SK-N-SH treated with all-trans-retinoic acid at 6 μM for 48 hours (cell line): ENCODE measurements around the gene PPP2R1B.

Experiments
- ATAC-seq: fragments of 200-7000 bp; cut with Tn5 transposase; 3 replicates; pipeline ENCODE4 v1.9.1; 2020; ENCODE audit warnings: mild to moderate bottlenecking, moderate library complexity
- ARNTL ChIP-seq: fragments of 450-650 bp; formaldehyde crosslinking; IDR thresholded peaks from 2 replicates; pipeline ENCODE4 v1.5.0; 2020; ENCODE audit warnings: low read depth, mild to moderate bottlenecking, moderate library complexity, borderline replicate concordance
- BACH2 ChIP-seq: fragments of 250-450 bp; sonication (Bioruptor Pico); IDR thresholded peaks from 2 replicates; pipeline ENCODE4 v1.9.0; 2021; ENCODE audit warnings: mild to moderate bottlenecking, borderline replicate concordance
- CSDC2 ChIP-seq: fragments of 250-450 bp; sonication (Bioruptor Pico); IDR thresholded peaks from 2 replicates; pipeline ENCODE4 v1.5.0; 2020; ENCODE audit warnings: mild to moderate bottlenecking, moderate library complexity
- CSRNP3 ChIP-seq: fragments of 250-450 bp; sonication (Bioruptor Pico); IDR thresholded peaks from 2 replicates; pipeline ENCODE4 v1.5.1; 2021; ENCODE audit warnings: mild to moderate bottlenecking, moderate library complexity
- ESRRG ChIP-seq: fragments of 250-450 bp; sonication (Bioruptor Pico); IDR thresholded peaks from 2 replicates; pipeline ENCODE4 v1.6.1; 2021; ENCODE audit warnings: mild to moderate bottlenecking
- GLIS3 ChIP-seq: fragments of 250-450 bp; sonication (Bioruptor Pico); IDR thresholded peaks from 2 replicates; pipeline ENCODE4 v1.5.0; 2020; ENCODE audit warnings: mild to moderate bottlenecking, moderate library complexity
- ISL1 ChIP-seq: fragments of 250-450 bp; sonication (Bioruptor Pico); IDR thresholded peaks from 2 replicates; pipeline ENCODE4 v2.1.2; 2022; ENCODE audit warnings: mild to moderate bottlenecking, moderate library complexity
- OSR1 ChIP-seq: fragments of 250-450 bp; sonication (Bioruptor Pico); IDR thresholded peaks from 2 replicates; pipeline ENCODE4 v1.8.0; 2022; ENCODE audit warnings: moderate library complexity, mild to moderate bottlenecking, inconsistent platforms
- POU6F1 ChIP-seq: fragments of 250-450 bp; sonication (Bioruptor Pico); IDR thresholded peaks from 2 replicates; pipeline ENCODE4 v1.8.0; 2021; ENCODE audit warnings: low read depth, mild to moderate bottlenecking, moderate library complexity, borderline replicate concordance
- PPARA ChIP-seq: fragments of 250-450 bp; sonication (Bioruptor Pico); IDR thresholded peaks from 2 replicates; pipeline ENCODE4 v1.5.0; 2020; ENCODE audit warnings: mild to moderate bottlenecking, borderline replicate concordance
- RARB ChIP-seq: fragments of 250-450 bp; sonication (Bioruptor Pico); IDR thresholded peaks from 2 replicates; pipeline ENCODE4 v1.8.0; 2021; ENCODE audit warnings: mild to moderate bottlenecking, moderate library complexity
- SNAI2 ChIP-seq: fragments of 250-450 bp; sonication (Bioruptor Pico); IDR thresholded peaks from 2 replicates; pipeline ENCODE4 v1.5.0; 2020; ENCODE audit warnings: mild to moderate bottlenecking, moderate library complexity
- TCF4 ChIP-seq: fragments of 250-450 bp; sonication (Bioruptor Pico); IDR thresholded peaks from 2 replicates; pipeline ENCODE4 v1.8.0; 2021; ENCODE audit warnings: mild to moderate bottlenecking, moderate library complexity, borderline replicate concordance
- TOX ChIP-seq: fragments of 250-450 bp; sonication (Bioruptor Pico); IDR thresholded peaks from 2 replicates; pipeline ENCODE4 v1.8.0; 2021; ENCODE audit warnings: mild to moderate bottlenecking, moderate library complexity, borderline replicate concordance
- TSHZ2 ChIP-seq: fragments of 250-450 bp; sonication (Bioruptor Pico); IDR thresholded peaks from 2 replicates; pipeline ENCODE4 v1.5.0; 2020; ENCODE audit warnings: mild to moderate bottlenecking, moderate library complexity
- ZC3H10 ChIP-seq: fragments of 250-450 bp; sonication (Bioruptor Pico); IDR thresholded peaks from 2 replicates; pipeline ENCODE4 v1.5.1; 2021; ENCODE audit warnings: mild to moderate bottlenecking, moderate library complexity
- ZFP3 ChIP-seq: fragments of 250-450 bp; sonication (Bioruptor Pico); IDR thresholded peaks from 2 replicates; pipeline ENCODE4 v1.5.0; 2020; ENCODE audit warnings: mild to moderate bottlenecking, moderate library complexity
- ZFP30 ChIP-seq: fragments of 450-650 bp; formaldehyde crosslinking; IDR thresholded peaks from 2 replicates; pipeline ENCODE4 v1.5.0; 2022; ENCODE audit warnings: mild to moderate bottlenecking, moderate library complexity
- ZNF565 ChIP-seq: fragments of 450-650 bp; formaldehyde crosslinking; conservative IDR thresholded peaks from 2 replicates; pipeline ENCODE4 v1.5.0; 2020; ENCODE audit warnings: low read depth, mild to moderate bottlenecking, moderate library complexity
- ZNF70 ChIP-seq: fragments of 450-650 bp; formaldehyde crosslinking; IDR thresholded peaks from 2 replicates; pipeline ENCODE4 v1.5.0; 2020; ENCODE audit warnings: mild to moderate bottlenecking, moderate library complexity
- ZNF8 ChIP-seq: fragments of 450-650 bp; formaldehyde crosslinking; IDR thresholded peaks from 2 replicates; pipeline ENCODE4 v1.5.0; 2020; ENCODE audit warnings: mild to moderate bottlenecking, moderate library complexity

Gene PPP2R1B

GRCh38 chr11:111698852-111699559 is 67.2 kb downstream of the PPP2R1B start:
- TF ChIP-seq SNAI2 (CRISPR knock-in tag) (no peak), ZNF8 (CRISPR knock-in tag) (no peak), POU6F1 (CRISPR knock-in tag) (no peak), RARB (CRISPR knock-in tag) (no peak), TCF4 (CRISPR knock-in tag) (no peak)
- no peak for ATAC-seq

- no peak for ATAC-seq
- TF ChIP-seq CSDC2 (CRISPR knock-in tag), result no peak
- TF ChIP-seq CSRNP3 (CRISPR knock-in tag), result no peak
- TF ChIP-seq GLIS3 (CRISPR knock-in tag), result no peak
- TF ChIP-seq BACH2 (CRISPR knock-in tag), result no peak
- TF ChIP-seq PPARA (CRISPR knock-in tag), result no peak
- no peak for TF ChIP-seq TCF4 (CRISPR knock-in tag)
- no peak for TF ChIP-seq OSR1
- TF ChIP-seq, all 23 proteins: peak for 0
Measured at GRCh38 chr11:111697933-111698371, 68.2 kb downstream of the PPP2R1B start.

GRCh38 chr11:111696556-111696955 is 69.6 kb downstream of the PPP2R1B start:
- TF ChIP-seq TOX (CRISPR knock-in tag), result no peak
- TF ChIP-seq ARNTL (CRISPR knock-in tag), result no peak
- no peak for TF ChIP-seq ZNF565 (CRISPR knock-in tag)
- no peak for TF ChIP-seq ZFP3 (CRISPR knock-in tag)
- TF ChIP-seq TSHZ2 (CRISPR knock-in tag), result no peak
- no peak for TF ChIP-seq BACH2 (CRISPR knock-in tag)
- TF ChIP-seq, all 23 proteins: peak for 0
- ATAC-seq, result no peak

- ATAC-seq, result no peak
Measured at GRCh38 chr11:111694851-111695250, 71.3 kb downstream of the PPP2R1B start.

More at GRCh38 chr11:111694851-111695250, 71.3 kb downstream of the PPP2R1B start:
- TF ChIP-seq GLIS3 (CRISPR knock-in tag) (no peak), ESRRG (no peak), ZNF70 (no peak), PPARA (CRISPR knock-in tag) (no peak), CSDC2 (CRISPR knock-in tag) (no peak), TSHZ2 (CRISPR knock-in tag) (no peak), ARNTL (CRISPR knock-in tag) (no peak), ISL1 (CRISPR knock-in tag) (no peak), SNAI2 (CRISPR knock-in tag) (no peak), ZFP30 (CRISPR knock-in tag) (no peak), ZC3H10 (CRISPR knock-in tag) (no peak), ZFP3 (CRISPR knock-in tag) (no peak)
